HepG2 (cell line): ENCODE data around the gene ALX4. TPM values are rescaled to one million over a fixed set of nuclear protein-coding genes. Genes with fewer than 3 reads are reported as not detected.

Source experiments
- ATAC-seq: fragments of 200-7000 bp; cut with Tn5 transposase; 3 replicates; pipeline ENCODE4 v1.9.1; 2020; ENCODE audit warnings: mild to moderate bottlenecking, moderate library complexity
- BruUV-seq: library from RNA; stranded (reverse); fragments of 400-500 nt; replicated peaks from 2 replicates; lab custom pipeline; 2021; lab: Mats Ljungman, UMichigan
- CTCF ChIA-PET: fragments of 300-600 bp; formaldehyde crosslinking; extraction: SDS; loops from one replicate; lab custom pipeline; 2021; ENCODE audit warnings: low total read pairs, inconsistent platforms, low intra/inter-chr PET ratio; lab: Yijun Ruan, JAX
- POLR2A ChIA-PET: fragments of 350-600 bp; sonication (Branson Sonifier 250); formaldehyde crosslinking; loops from one replicate; lab custom pipeline; 2020; ENCODE audit warnings: antibody characterized with exemption, inconsistent platforms; lab: Yijun Ruan, JAX
- DNase-seq: peaks from one replicate; pipeline ENCODE4 v3.0.0-alpha.2; 2015; ENCODE audit warnings: low spot score
- FAIRE-seq: peaks from 3 replicates; lab custom pipeline; 2011; peaks lifted over from hg19 to GRCh38; lab: Jason Lieb, UNC
- H2AFZ ChIP-seq: one replicate; pipeline ENCODE4 v1.6.1; 2011; ENCODE audit warnings: low read length, inconsistent platforms
- H3K27ac ChIP-seq: fragments of 300-600 bp; 3 replicates; pipeline ENCODE4 v1.8.0; 2011; ENCODE audit warnings: mixed run types, mild to moderate bottlenecking, mixed read lengths, low read length, inconsistent platforms; ENCODE audit not compliant: insufficient read depth; ENCODE audit errors: extremely low read length
- H3K27me3 ChIP-seq, 2 experiments: fragments of 200-600 bp in 1 of 2; 2 replicates in 1 of 2; 3 replicates in 1 of 2; pipeline versions ENCODE4 v1.6.0 to v1.8.0; 2011; ENCODE audit warnings: low read length in 2 of 2, mild to moderate bottlenecking in 2 of 2, moderate library complexity in 2 of 2, inconsistent platforms in 1 of 2; ENCODE audit not compliant: insufficient read depth in 2 of 2, control insufficient read depth in 1 of 2
- H3K36me3 ChIP-seq, 2 experiments: fragments of 200-600 bp in 1 of 2; replicated peaks in 1 of 2; 2 replicates in 1 of 2; 3 replicates in 1 of 2; pipeline versions ENCODE4 v1.5.1 to v1.8.0; 2011; ENCODE audit warnings: low read length in 2 of 2, inconsistent platforms in 1 of 2; ENCODE audit not compliant: insufficient read depth in 2 of 2, control insufficient read depth in 1 of 2
- H3K4me1 ChIP-seq: 2 replicates; pipeline ENCODE4 v1.5.1; 2012; ENCODE audit warnings: low read length, inconsistent platforms; ENCODE audit not compliant: insufficient read depth
- H3K4me2 ChIP-seq: 2 replicates; pipeline ENCODE4 v1.6.0; 2011; ENCODE audit warnings: low read depth, low read length, inconsistent platforms
- H3K4me3 ChIP-seq, 3 experiments: fragments of 200-600 bp in 1 of 3; sonication (generic), shearing (Covaris generic) in 1 of 3; replicated peaks in 1 of 3; 2 replicates each; pipeline ENCODE4 v1.5.1; 2011 to 2016; ENCODE audit warnings: low read length in 3 of 3, inconsistent platforms in 2 of 3, low read depth in 2 of 3, mild to moderate bottlenecking in 2 of 3, control low read depth in 1 of 3, mixed read lengths in 1 of 3; ENCODE audit not compliant: insufficient read depth in 1 of 3
- H3K79me2 ChIP-seq: one replicate; pipeline ENCODE4 v1.6.1; 2011; ENCODE audit warnings: low read length, inconsistent platforms; ENCODE audit not compliant: insufficient read depth
- H3K9ac ChIP-seq: 2 replicates; pipeline ENCODE4 v1.6.0; 2011; ENCODE audit warnings: mild to moderate bottlenecking, low read depth, low read length, inconsistent platforms; ENCODE audit not compliant: insufficient read depth
- H3K9me3 ChIP-seq: 2 replicates; pipeline ENCODE4 v1.5.1; 2012; ENCODE audit warnings: mild to moderate bottlenecking, low read length
- H4K20me1 ChIP-seq: 2 replicates; pipeline ENCODE4 v1.6.0; 2011; ENCODE audit warnings: inconsistent platforms, mild to moderate bottlenecking, low read length, moderate library complexity; ENCODE audit not compliant: insufficient read depth
- CENPT ChIP-seq: sonication (generic); formaldehyde crosslinking; IDR thresholded peaks from 2 replicates; pipeline ENCODE4 v1.8.0; 2022; ENCODE audit warnings: low read depth, mild to moderate bottlenecking, moderate library complexity, missing genetic modification reagents
- CERS6 ChIP-seq: sonication (generic); formaldehyde crosslinking; IDR thresholded peaks from 2 replicates; pipeline ENCODE4 v1.5.0; 2020; ENCODE audit warnings: missing genetic modification reagents
- GLI4 ChIP-seq: sonication (generic); formaldehyde crosslinking; IDR thresholded peaks from 2 replicates; pipeline ENCODE4 v1.5.1; 2020; ENCODE audit warnings: missing genetic modification reagents, mild to moderate bottlenecking, moderate library complexity, borderline replicate concordance
- HDAC2 ChIP-seq: sonication (generic); formaldehyde crosslinking; IDR thresholded peaks from 2 replicates; pipeline ENCODE4 v1.4.0; 2020; ENCODE audit warnings: missing genetic modification reagents
- HNF4A ChIP-seq: sonication (generic); formaldehyde crosslinking; IDR thresholded peaks from 2 replicates; pipeline ENCODE4 v1.4.0; 2020; ENCODE audit warnings: missing genetic modification reagents
- MYC ChIP-seq: sonication (generic); formaldehyde crosslinking; IDR thresholded peaks from 2 replicates; pipeline ENCODE4 v1.9.0; 2021; ENCODE audit warnings: missing genetic modification reagents, borderline replicate concordance
- NBN ChIP-seq: fragments of 450-650 bp; conservative IDR thresholded peaks from 2 replicates; pipeline ENCODE4 v1.6.1; 2017
- NFE2 ChIP-seq: sonication (generic); formaldehyde crosslinking; IDR thresholded peaks from 2 replicates; pipeline ENCODE4 v1.4.0; 2020; ENCODE audit warnings: missing genetic modification reagents
- RBFOX2 ChIP-seq: fragments of 200-400 bp; formaldehyde crosslinking; IDR thresholded peaks from 2 replicates; pipeline ENCODE4 v1.6.1; 2017; ENCODE audit warnings: low read depth, mild to moderate bottlenecking, low read length
- RXRB ChIP-seq: IDR thresholded peaks from 2 replicates; pipeline ENCODE4 v1.6.1; 2016; ENCODE audit warnings: borderline replicate concordance, missing genetic modification reagents, missing compliant biosample characterization
- SNAI1 ChIP-seq: sonication (generic); formaldehyde crosslinking; IDR thresholded peaks from 2 replicates; pipeline ENCODE4 v1.5.0; 2020; ENCODE audit warnings: mild to moderate bottlenecking, missing genetic modification reagents, borderline replicate concordance
- SOX6 ChIP-seq, 2 experiments: fragments of 450-650 bp in 1 of 2; sonication (generic) in 1 of 2; formaldehyde crosslinking in 1 of 2; IDR thresholded peaks; 2 replicates each; pipeline versions ENCODE4 v1.4.0 to v1.6.1; 2017 to 2020; ENCODE audit warnings: antibody characterized with exemption in 1 of 2, mild to moderate bottlenecking in 1 of 2, missing genetic modification reagents in 1 of 2
- SRF ChIP-seq: IDR thresholded peaks from 2 replicates; pipeline ENCODE4 v1.6.1; 2011; ENCODE audit warnings: mild to moderate bottlenecking, low read depth, low read length, moderate library complexity
- ZC3H4 ChIP-seq: sonication (generic); formaldehyde crosslinking; IDR thresholded peaks from 2 replicates; pipeline ENCODE4 v1.4.0; 2020; ENCODE audit warnings: missing genetic modification reagents, borderline replicate concordance
- ZNF44 ChIP-seq: sonication (generic); formaldehyde crosslinking; IDR thresholded peaks from 2 replicates; pipeline ENCODE4 v1.5.1; 2020; ENCODE audit warnings: mild to moderate bottlenecking, missing genetic modification reagents
- ZNF724P ChIP-seq: sonication (generic); formaldehyde crosslinking; IDR thresholded peaks from 2 replicates; pipeline ENCODE4 v1.8.0; 2022; ENCODE audit warnings: missing genetic modification reagents, borderline replicate concordance
- ZNF773 ChIP-seq: sonication (generic); formaldehyde crosslinking; IDR thresholded peaks from 2 replicates; pipeline ENCODE4 v1.4.0; 2020; ENCODE audit warnings: missing genetic modification reagents, borderline replicate concordance
- WGBS: methylation state at CpG from one replicate; pipeline ENCODE4 v1.1.6; 2017; ENCODE audit warnings: low lambda C conversion rate; 5-methylcytosine and 5-hydroxymethylcytosine counted together
- in situ Hi-C: cut with HindIII; loops from 2 replicates; pipeline ENCODE4 v1.10.0; 2017; ENCODE audit warnings: low pct_unique_long_range_greater_than_20kb; ENCODE audit not compliant: extremely low pct_ligation_motif_present
- intact Hi-C: fragments of 100-400 bp; cut with micrococcal nuclease; formaldehyde crosslinking; loops from one replicate; pipeline ENCODE4 v1.10.0; 2022; ENCODE audit not compliant: unreplicated experiment
- polyA plus RNA-seq, 8 experiments: library from polyadenylated mRNA; depleted of rRNA in 3 of 8; stranded (reverse) in 7 of 8; unstranded in 1 of 8; fragments of >200 nt; fragmentation: Illumina TruSeq in 4 of 8; extraction: Trizol in 4 of 8; gene quantifications; 2 replicates each; pipeline versions ENCODE4 v1.2.1 to v1.2.3, GENCODE V29; 2011 to 2016; ENCODE audit warnings: low read depth in 4 of 8, missing spikeins in 1 of 8, mixed read lengths in 1 of 8; ENCODE audit not compliant: insufficient read depth in 1 of 8
- total RNA-seq, 5 experiments: library from RNA; depleted of rRNA; stranded (reverse); fragments of >200 nt; fragmentation: Illumina TruSeq; extraction: Trizol; gene quantifications; 2 replicates each; pipeline ENCODE4 v1.2.3, GENCODE V29; 2016; ENCODE audit warnings: low read depth in 1 of 5
- TF ChIP-seq, protein P1 (sequence below): sonication (generic); formaldehyde crosslinking; IDR thresholded peaks from 2 replicates; pipeline ENCODE4 v1.5.0; 2020; ENCODE audit warnings: missing genetic modification reagents
- TF ChIP-seq, protein P2 (sequence below), 2 experiments: fragments of 450-650 bp in 1 of 2; sonication (generic) in 1 of 2; formaldehyde crosslinking; IDR thresholded peaks; 2 replicates each; pipeline versions ENCODE4 v1.5.0 to v1.8.0; 2020 to 2022; ENCODE audit warnings: mild to moderate bottlenecking in 1 of 2, missing genetic modification reagents in 1 of 2

Gene ALX4
- total and polyA plus RNA-seq, 2 of the 13 experiments (the other 11 are each of a cell fraction or from before 2014, with no cell fraction given), result not detected

- FAIRE-seq, result no peak
- CTCF ChIA-PET, result no interaction called here
- Histone ChIP-seq H2AFZ (no peak overlapping the region), H4K20me1 (no peaks in the 10 kb centered on the region), H3K27me3 (no peaks in the 10 kb centered on the region), H3K36me3 (no peaks in the 10 kb centered on the region; a peak in 1 of 5 replicates), H3K4me3 (no peak overlapping the region), H3K4me1 (peaks cover 16% of the 10 kb centered on the region), H3K4me2 (no peak overlapping the region), H3K9me3 (no peaks in the 10 kb centered on the region), H3K79me2 (no peaks in the 10 kb centered on the region), H3K9ac (no peak overlapping the region), H3K27ac (no peak overlapping the region)
- no peak for ATAC-seq
- POLR2A ChIA-PET, result no interaction called here
- TF ChIP-seq NFE2 (CRISPR knock-in tag) (no peak), ZNF773 (CRISPR knock-in tag) (no peak), SNAI1 (CRISPR knock-in tag) (no peak), ZC3H4 (no peak), ZNF724P (CRISPR knock-in tag) (no peak), HDAC2 (CRISPR knock-in tag) (no peak), RXRB (no peak), HNF4A (CRISPR knock-in tag) (no peak), CENPT (CRISPR knock-in tag) (no peak), GLI4 (no peak), MYC (no peak), NBN (no peak), SRF (no peak), ZNF44 (no peak), CERS6 (CRISPR knock-in tag) (no peak), RBFOX2 (no peak), SOX6 (IDR thresholded peaks at IDR 0.05) (no peak), SOX6 (CRISPR knock-in tag; IDR thresholded peaks at IDR 0.05) (no peak)
- TF ChIP-seq, protein P1, sequence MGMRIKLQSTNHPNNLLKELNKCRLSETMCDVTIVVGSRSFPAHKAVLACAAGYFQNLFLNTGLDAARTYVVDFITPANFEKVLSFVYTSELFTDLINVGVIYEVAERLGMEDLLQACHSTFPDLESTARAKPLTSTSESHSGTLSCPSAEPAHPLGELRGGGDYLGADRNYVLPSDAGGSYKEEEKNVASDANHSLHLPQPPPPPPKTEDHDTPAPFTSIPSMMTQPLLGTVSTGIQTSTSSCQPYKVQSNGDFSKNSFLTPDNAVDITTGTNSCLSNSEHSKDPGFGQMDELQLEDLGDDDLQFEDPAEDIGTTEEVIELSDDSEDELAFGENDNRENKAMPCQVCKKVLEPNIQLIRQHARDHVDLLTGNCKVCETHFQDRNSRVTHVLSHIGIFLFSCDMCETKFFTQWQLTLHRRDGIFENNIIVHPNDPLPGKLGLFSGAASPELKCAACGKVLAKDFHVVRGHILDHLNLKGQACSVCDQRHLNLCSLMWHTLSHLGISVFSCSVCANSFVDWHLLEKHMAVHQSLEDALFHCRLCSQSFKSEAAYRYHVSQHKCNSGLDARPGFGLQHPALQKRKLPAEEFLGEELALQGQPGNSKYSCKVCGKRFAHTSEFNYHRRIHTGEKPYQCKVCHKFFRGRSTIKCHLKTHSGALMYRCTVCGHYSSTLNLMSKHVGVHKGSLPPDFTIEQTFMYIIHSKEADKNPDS (CRISPR knock-in tag), result no peak
- TF ChIP-seq, protein P2, sequence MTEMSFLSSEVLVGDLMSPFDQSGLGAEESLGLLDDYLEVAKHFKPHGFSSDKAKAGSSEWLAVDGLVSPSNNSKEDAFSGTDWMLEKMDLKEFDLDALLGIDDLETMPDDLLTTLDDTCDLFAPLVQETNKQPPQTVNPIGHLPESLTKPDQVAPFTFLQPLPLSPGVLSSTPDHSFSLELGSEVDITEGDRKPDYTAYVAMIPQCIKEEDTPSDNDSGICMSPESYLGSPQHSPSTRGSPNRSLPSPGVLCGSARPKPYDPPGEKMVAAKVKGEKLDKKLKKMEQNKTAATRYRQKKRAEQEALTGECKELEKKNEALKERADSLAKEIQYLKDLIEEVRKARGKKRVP (CRISPR knock-in tag; IDR thresholded peaks at IDR 0.05), result no peak
- DNase-seq, result no peak
- BruUV-seq, result no TSS peak
- in situ Hi-C loops (no loop called here), intact Hi-C loops (no loop called here)
- 98% methylated on average over 6 of the region's 6 CpGs for WGBS
These were observed 97.8 kb downstream of the ALX4 start for GRCh38 chr11:44212128-44212527.
